NCI-H2196 treated with DMSO at 0.1 percent for 48 hours (cell line): Measurements from ENCODE around the gene POLE.
A peak's percentile ranks its signal among the peaks of the same experiment; 100 is the strongest.
"Not testable (repeated sequence)": the region's sequence is repeated elsewhere in the genome, so short reads cannot be mapped to it uniquely, and the experiment has no call there.

Source experiments
- DNase-seq: peaks from one replicate; lab custom pipeline; 2025; ENCODE audit not compliant: unreplicated experiment; lab: John Stamatoyannopoulos, UW

Gene POLE

GRCh38 chr12:132601171-132601883 lies 85.8 kb downstream of the POLE start:
- no peak for DNase-seq

DNA sequence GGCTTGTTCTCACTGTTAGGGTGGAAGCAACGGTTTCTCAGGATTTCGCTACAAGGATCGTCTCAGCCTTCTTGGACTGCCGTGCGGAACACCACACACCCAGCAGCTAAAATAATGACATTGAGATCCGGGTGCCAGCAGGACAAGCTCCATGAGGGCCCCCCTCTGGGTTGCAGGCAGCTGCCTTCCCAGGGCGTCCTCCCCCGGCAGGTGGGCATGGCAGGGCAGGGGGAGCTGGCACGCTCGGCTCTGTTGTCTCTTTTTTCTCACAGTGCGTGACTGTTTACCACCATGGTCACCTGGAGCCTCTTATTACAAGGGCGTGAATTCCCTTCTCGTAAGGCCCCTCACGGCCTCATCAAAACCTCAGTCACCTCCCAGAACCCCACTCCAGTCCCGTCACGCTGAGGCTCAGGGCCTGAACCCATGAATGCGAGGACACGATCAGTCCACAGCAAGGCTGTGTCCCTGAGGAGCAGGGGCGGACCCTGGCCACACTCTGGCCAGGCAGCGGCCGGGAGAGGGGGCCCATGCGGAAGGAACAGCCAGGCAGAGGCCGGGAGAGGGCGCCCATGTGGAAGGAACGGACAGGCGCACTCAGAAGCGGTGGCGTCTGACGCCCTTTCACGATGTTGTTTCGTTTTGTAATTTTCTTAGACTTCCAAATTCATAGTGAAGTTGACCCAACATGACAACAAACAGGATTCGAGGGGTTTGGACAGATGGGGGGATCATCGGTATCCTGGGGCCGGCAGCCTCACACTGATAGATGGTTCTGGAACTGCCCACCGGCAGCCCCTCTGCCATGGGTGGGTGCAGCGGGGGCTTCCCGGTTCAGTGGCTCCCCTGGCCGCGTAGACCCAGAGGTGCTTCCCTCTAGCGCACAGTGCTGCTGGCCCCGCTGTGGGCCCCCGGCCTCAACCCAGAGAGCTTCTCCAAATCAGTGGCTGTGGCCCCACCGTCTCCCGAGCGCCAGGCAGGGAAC lies 86.8 kb downstream of the POLE start:
- no peak for DNase-seq

DNA sequence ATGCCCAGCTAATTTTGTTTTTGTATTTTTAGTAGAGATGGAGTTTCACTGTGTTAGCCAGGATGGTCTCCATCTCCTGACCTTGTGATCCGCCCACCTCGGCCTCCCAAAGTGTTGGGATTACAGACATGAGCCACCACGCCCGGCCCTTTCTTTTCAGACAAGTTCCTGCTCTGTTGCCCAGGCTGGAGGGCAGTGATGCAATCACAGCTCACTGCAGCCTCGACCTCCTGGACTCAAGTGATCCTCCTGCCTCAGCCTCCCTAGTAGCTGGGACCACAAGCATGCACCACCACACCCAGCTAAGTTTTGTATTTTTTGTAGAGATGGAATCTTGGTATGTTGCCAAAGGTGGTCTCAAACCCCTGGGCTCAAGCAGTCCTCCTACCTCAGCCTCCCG lies 87.6 kb downstream of the POLE start:
- not testable (repeated sequence) for DNase-seq

DNA sequence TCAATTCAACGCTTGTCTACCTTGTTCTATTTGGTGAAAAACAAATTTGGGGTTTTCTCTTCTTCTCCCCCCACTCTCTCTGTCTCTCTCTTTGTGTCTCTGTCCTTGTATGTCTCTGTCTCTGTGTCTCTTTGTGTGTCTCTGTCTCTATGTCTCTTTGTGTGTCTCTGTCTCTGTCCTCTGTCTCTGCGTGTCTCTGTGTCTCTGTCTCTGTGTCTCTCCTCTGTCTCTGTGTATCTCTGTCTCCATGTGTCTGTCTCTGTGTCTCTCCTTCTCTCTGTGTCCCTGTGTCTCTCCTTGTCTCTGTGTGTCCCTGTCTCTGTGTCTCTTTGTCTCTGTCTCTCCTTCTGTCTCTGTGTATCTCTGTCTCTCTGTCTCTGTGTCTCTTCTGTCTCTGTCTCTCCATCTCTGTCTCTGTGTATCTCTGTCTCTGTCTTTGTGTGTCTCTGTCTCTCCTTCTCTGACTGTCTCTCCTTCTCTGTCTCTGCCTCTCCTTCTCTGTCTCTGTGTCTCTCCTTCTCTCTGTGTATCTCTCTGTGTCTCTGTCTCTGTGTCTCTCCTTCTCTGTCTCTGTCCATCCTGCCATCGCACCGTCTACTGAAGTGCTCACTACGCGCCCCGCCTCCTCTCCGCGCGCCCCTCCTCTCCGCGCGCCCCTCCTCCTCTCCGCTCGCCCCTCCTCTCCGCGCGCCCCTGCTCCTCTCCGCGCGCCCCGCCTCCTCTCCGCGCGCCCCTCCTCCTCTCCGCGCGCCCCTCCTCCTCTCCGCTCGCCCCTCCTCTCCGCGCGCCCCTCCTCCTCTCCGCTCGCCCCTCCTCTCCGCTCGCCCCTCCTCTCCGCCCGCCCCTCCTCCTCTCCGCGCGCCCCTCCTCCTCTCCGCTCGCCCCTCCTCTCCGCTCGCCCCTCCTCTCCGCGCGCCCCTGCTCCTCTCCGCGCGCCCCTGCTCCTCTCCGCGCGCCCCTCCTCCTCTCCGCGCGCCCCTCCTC lies 89.5 kb downstream of the POLE start:
- peak; percentile 46 for DNase-seq

DNA sequence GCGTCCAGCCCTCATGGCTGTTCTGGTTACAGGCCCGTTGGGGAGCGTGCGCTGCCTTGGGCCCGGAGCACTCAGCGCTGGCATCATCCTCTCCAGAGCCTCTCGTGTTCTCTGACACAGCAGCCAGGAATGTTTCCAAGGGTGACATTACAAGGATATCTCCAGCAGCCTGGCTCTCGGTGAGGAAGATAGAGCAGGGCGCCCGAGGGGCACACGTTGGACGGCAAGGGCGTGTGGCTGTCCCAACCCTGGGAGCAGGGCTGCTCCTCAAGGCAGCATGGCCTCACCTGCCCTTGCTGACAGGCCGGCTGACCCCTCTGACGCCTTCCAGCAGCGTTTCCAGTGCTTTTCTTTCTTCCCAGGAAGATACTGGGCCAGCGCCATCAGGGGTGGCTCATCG lies 91.1 kb downstream of the POLE start:
- no peak for DNase-seq

DNA sequence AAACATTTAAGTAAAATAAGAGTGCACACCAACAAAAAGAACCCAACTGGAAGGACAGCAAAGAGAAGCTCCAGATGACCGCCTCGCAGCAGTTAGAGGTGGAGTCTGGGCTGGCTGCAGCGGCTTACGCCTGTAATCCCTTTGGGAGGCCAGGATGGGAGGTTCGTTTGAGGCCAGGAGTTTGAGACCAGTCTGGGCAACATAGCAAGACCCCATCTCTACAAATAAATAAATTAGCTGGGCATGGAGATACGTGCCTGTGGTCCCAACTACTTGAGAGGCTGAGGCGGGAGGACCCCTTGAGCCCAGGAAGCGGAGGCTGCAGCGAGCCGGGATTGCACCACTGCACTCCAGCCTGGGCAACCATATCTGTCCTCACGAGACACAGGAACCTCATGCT lies 92.0 kb downstream of the POLE start:
- no peak for DNase-seq

- DNase-seq = peak; percentile 97
Measured at GRCh38 chr12:132593938-132594358, 93.2 kb downstream of the POLE start.

DNA sequence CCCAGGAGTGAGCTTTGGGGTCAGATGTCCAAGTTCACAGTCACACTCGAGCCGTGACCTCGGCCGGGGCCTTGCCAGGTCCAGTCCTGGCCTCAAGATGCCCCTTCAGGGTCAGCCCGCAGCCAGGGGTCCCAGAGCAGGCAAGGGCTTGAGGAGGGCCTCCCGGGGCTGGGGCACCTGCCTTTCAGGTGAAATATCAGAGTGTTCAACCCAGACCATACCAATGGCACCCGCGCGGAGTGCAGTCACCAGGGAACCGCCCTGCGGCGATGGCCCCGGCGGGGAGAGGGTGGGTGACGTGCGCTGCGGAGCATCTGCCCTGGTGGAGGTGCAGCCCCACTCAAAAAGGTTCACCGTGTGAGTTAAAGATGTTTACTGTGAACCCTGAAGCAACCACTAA lies 93.6 kb downstream of the POLE start:
- DNase-seq = no peak

GRCh38 chr12:132593071-132593470 lies 94.1 kb downstream of the POLE start:
- DNase-seq = no peak

DNA sequence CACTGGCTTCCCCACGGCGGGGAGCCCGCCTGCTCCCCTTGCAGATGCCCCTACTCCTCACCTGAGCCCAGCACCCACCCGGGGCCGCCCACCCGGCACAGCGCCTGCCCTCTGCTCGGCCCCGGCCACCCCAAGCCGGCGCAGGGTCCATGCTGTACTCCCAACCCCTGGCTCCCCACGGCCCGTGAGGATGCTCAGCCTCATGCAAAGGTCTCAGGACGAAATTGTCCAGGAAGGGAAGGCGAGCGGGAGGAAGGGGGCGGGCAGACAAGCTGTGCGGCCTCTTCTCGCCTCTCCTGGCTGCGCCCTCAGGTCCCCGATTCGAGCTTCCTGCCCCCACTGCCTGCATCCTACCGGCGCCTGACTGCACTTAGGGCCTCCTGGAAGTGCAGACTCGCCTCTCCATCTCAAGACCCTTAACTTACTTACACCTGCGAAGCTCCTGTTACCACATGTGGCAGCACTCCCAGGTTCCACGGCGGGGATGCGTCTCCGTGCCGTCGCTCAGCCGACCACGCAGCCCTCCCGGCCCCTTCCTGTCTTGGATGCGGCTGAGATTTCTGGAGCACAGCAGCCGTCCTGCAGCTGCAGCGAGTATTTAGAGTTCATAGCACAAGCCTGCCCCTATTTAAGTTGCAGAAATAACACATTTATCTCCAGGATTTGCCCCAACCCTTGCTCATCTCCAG lies 94.7 kb downstream of the POLE start:
- no peak for DNase-seq

DNA sequence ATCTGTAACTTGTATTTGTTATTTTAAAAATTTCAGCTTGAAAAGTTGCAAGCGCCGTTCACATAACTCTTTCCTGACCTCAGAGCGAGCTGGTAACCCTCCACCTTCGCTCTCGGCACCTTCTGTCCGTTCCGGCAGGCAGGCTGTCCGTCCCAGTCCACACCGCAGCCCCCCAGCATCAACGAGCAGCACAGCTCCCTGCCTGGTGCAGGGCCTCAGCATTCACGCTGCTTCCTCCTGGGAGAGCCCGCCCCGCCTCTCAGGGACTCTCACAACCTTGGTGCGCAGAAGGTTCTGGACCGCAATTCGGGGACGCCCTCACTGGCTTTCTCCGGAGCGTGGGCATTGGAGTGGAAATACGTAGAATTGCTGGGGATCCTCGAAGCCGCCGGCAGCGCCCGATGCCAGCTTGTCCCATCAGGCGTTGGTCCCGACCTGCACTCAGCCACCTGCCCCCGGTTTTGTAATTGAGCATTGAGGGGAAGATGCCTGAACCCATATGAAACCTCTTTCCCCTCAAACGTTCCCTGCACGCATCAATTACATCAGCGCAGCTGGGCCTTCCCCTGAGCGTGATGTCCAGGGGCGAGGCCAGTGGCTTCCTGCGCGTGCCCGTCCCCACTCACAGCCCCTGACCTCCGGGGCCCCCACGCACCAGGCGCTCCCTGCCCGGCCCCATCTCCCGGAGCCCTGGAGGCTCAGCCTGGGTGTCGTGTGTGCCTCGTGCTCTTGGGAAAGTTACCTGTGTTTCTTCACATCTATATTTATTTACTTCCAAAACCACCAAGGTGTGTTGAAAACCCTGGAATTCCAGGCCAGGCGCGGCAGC lies 95.8 kb downstream of the POLE start:
- no peak for DNase-seq

DNA sequence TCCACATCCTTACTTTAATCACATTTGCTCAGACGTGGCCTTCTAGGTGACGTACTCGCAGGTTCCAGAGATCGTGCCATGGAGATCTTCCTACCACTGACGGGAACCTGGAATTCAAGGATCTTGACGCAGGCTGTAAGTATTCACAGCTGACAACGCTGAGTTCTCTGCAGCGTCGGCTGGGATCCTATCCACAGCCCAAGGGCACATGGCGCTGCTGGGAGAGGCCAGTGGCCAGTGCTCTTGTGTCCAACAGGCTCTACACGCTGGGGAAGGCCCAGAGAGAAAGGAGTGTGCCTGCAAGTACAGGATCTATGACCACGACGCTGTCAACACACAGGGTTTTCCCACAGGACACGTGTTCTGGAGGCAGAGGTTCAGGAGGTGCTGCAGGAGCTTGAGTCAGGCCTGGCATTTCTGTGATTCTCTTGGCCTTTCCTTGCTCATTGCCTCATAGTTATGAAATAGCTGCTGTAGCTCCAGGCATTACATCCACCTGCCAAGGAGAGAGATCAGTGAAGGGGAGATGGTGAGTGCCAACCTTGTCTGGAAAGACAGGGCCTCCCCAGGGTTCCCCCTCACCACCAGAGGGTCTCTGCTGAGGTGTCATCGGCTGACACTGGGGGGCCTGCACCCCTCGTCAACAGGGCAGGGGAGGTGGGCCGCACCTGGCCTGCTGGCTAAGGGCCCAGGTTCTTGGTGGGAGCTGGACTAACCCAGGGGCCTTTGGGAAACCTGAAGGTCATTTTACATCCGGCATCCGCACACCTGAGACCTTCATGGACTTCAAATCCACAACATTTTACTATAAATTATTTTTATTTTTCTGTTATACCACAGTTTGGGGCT lies 98.1 kb downstream of the POLE start:
- DNase-seq = no peak

GRCh38 chr12:132588319-132588718 lies 98.8 kb downstream of the POLE start:
- no peak for DNase-seq

DNA sequence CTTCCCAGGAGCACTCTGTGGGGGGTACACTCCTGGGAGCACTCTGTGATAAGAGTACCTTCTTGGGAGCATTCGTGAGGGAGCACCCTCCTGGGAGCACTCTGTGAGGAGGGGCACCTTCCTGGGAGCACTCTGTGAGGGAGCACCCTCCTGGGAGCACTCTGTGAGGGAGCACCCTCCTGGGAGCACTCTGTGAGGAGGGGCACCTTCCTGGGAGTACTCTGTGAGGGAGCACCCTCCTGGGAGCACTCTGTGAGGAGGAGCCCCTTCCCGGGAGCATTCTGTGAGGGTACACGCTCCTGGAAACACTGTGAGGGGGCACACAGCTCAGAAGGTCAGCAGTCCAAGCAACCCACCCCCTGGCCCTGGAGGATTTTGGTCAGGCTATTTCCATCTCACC lies 99.4 kb downstream of the POLE start:
- no peak for DNase-seq

- no peak for DNase-seq
Measured at GRCh38 chr12:132586929-132587328, 100.2 kb downstream of the POLE start.

DNA sequence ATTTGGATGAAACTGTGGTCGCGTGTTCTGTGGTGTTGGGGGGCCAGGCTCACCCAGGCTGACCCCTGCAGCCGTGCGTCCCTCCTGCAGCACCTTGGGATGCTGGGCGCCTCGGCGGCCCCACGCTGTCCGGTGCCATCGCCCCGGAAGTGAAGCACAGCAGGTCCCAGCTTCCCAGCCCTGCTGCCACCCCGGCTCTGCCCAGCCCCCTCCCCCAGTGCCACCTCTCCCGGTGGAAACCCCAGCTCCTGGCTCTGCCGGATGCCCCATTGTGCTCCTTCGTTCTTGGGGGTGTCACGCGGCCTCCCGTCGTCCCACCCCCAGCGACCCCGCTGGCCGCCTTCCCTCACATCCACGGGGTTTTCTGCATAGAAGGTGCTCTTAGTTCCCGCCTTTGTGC lies 102.0 kb downstream of the POLE start:
- DNase-seq = no peak

GRCh38 chr12:132584429-132584828 lies 102.7 kb downstream of the POLE start:
- DNase-seq = no peak

DNA sequence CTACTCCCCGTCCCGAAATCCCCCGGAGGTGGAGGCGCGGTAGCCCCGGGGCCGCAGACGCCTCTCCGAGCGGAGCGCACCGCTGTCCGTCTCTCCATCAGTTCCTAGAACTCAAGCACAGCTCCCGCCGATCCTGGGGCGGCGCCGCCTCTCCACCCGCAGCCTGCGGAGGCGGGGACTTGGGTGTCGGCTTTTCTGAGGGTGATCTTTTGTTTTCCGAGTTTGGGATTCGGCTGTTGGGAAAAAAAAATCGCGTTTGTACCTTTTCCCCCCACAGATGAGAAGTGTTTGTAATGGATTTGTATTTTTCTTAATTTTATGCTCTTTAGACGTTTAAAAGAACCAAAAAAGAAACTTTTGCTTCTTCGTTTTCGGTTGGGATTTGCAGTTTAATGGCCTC lies 103.4 kb downstream of the POLE start:
- no peak for DNase-seq

DNA sequence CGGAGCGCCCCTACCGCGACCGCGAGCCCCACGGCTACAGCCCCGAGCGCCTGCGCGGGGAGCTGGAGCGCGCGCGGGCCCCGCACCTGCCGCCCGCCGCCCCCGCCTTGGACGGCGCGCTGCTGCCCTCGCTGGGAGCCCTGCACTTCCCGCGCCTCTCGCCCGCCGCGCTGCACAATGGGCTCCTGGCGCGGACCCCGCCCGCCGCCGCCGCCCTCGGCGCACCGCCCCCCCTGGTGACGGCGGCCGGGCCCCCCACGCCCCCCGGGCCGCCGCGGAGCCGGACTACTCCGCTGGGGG lies 103.8 kb downstream of the POLE start:
- DNase-seq = no peak
